K562 (cell line): ENCODE data around the gene MMP2. TPM values are rescaled to one million over a fixed set of nuclear protein-coding genes. Genes with fewer than 3 reads are reported as not detected.

Experiments used
- ATAC-seq: fragments of 200-7000 bp; cut with Tn5 transposase; 3 replicates; pipeline ENCODE4 v1.9.1; 2020; ENCODE audit warnings: moderate library complexity
- BruUV-seq: library from RNA; stranded (reverse); fragments of 400-500 nt; replicated peaks from 2 replicates; lab custom pipeline; 2021; lab: Mats Ljungman, UMichigan
- CTCF ChIA-PET: fragments of 300-600 bp; formaldehyde crosslinking; extraction: SDS; loops from one replicate; lab custom pipeline; 2021; ENCODE audit warnings: low intra/inter-chr PET ratio; lab: Yijun Ruan, JAX
- POLR2A ChIA-PET: fragments of 300-600, 350-650 bp; sonication (Branson Sonifier 250); formaldehyde crosslinking; extraction: SDS; loops from one replicate; lab custom pipeline; 2021; ENCODE audit warnings: antibody characterized with exemption, inconsistent platforms; lab: Yijun Ruan, JAX
- DNase-seq, 4 experiments: peaks; one replicate each; pipeline versions ENCODE4 v3.0.0 to v3.0.0-alpha.2; 2011 to 2018; ENCODE audit warnings: low spot score in 3 of 4, mixed read lengths in 3 of 4; ENCODE audit errors: extremely low read depth in 1 of 4
- FAIRE-seq: peaks from 2 replicates; lab custom pipeline; 2011; peaks lifted over from hg19 to GRCh38; lab: Jason Lieb, UNC
- H2AFZ ChIP-seq: 2 replicates; pipeline ENCODE4 v1.6.0; 2011; ENCODE audit warnings: low read depth, low read length, control low read depth, inconsistent platforms
- H3K27ac ChIP-seq: fragments of 200-600 bp; 3 replicates; pipeline ENCODE4 v1.8.0; 2011; ENCODE audit warnings: low read depth, mild to moderate bottlenecking, control low read depth, inconsistent platforms, low read length, moderate library complexity, mixed read lengths; ENCODE audit errors: extremely low read depth
- H3K27me3 ChIP-seq, 2 experiments: fragments of 300-600 bp in 1 of 2; 2 replicates in 1 of 2; 3 replicates in 1 of 2; pipeline versions ENCODE4 v1.6.0 to v1.8.0; 2011; ENCODE audit warnings: inconsistent platforms in 2 of 2, low read length in 2 of 2, mild to moderate bottlenecking in 1 of 2, mixed read lengths in 1 of 2, moderate library complexity in 1 of 2; ENCODE audit not compliant: control insufficient read depth in 2 of 2, insufficient read depth in 2 of 2
- H3K36me3 ChIP-seq: fragments of 300-600 bp; 3 replicates; pipeline ENCODE4 v1.8.0; 2011; ENCODE audit warnings: mild to moderate bottlenecking, low read length, inconsistent platforms; ENCODE audit not compliant: control insufficient read depth, insufficient read depth
- H3K4me1 ChIP-seq, 2 experiments: fragments of 200-600 bp in 1 of 2; replicated peaks in 1 of 2; 2 replicates in 1 of 2; 3 replicates in 1 of 2; pipeline versions ENCODE4 v1.5.1 to v1.8.0; 2011; ENCODE audit warnings: inconsistent platforms in 2 of 2, low read length in 2 of 2, mild to moderate bottlenecking in 1 of 2, mixed read lengths in 1 of 2, moderate library complexity in 1 of 2; ENCODE audit not compliant: control insufficient read depth in 2 of 2, insufficient read depth in 2 of 2
- H3K4me2 ChIP-seq: 2 replicates; pipeline ENCODE4 v1.6.1; 2011; ENCODE audit warnings: low read length, control low read depth, inconsistent platforms, mixed read lengths; ENCODE audit not compliant: insufficient read depth
- H3K4me3 ChIP-seq: fragments of 200-600 bp; sonication (generic), shearing (Covaris generic); 2 replicates; pipeline ENCODE4 v1.5.1; 2016; ENCODE audit warnings: control low read depth, inconsistent platforms
- H3K79me2 ChIP-seq: fragments of 200-600 bp; 3 replicates; pipeline ENCODE4 v1.8.0; 2011; ENCODE audit warnings: low read length, inconsistent platforms; ENCODE audit not compliant: control insufficient read depth, insufficient read depth
- H3K9ac ChIP-seq, 2 experiments: 2 replicates each; pipeline versions ENCODE4 v1.6.0 to v1.6.1; 2011; ENCODE audit warnings: low read depth in 2 of 2, low read length in 2 of 2, control low read depth in 1 of 2, inconsistent platforms in 1 of 2, mild to moderate bottlenecking in 1 of 2, mixed read lengths in 1 of 2; ENCODE audit not compliant: insufficient read depth in 1 of 2
- H3K9me1 ChIP-seq: one replicate; pipeline ENCODE4 v1.6.0; 2011; ENCODE audit warnings: inconsistent platforms, mild to moderate bottlenecking, low read length, moderate library complexity; ENCODE audit not compliant: control insufficient read depth, insufficient read depth
- H3K9me3 ChIP-seq: replicated peaks from 2 replicates; pipeline ENCODE4 v1.5.1; 2011; ENCODE audit warnings: low read depth, low read length, inconsistent platforms; ENCODE audit not compliant: control insufficient read depth, insufficient read depth
- H4K20me1 ChIP-seq: replicated peaks from 2 replicates; pipeline ENCODE4 v1.6.1; 2011; ENCODE audit warnings: low read length, inconsistent platforms, mixed read lengths; ENCODE audit not compliant: control insufficient read depth, insufficient read depth
- BRCA1 ChIP-seq, 2 experiments: fragments of 450-650 bp in 1 of 2; sonication (generic) in 1 of 2; formaldehyde crosslinking in 1 of 2; IDR thresholded peaks; 2 replicates each; pipeline versions ENCODE4 v1.5.0 to v1.6.1; 2017 to 2020; ENCODE audit warnings: mild to moderate bottlenecking in 1 of 2, missing genetic modification reagents in 1 of 2
- DMBX1 ChIP-seq: fragments of 250-450 bp; sonication (Bioruptor Pico); IDR thresholded peaks from 2 replicates; pipeline ENCODE4 v1.8.0; 2022; ENCODE audit warnings: inconsistent platforms, mild to moderate bottlenecking, moderate library complexity, borderline replicate concordance
- ETV1 ChIP-seq: fragments of 450-650 bp; conservative IDR thresholded peaks from 2 replicates; pipeline ENCODE4 v1.6.1; 2016; ENCODE audit warnings: missing genetic modification characterization, control low read depth, low read depth, missing compliant biosample characterization
- EWSR1 ChIP-seq: fragments of 450-650 bp; IDR thresholded peaks from 2 replicates; pipeline ENCODE4 v1.6.1; 2018; ENCODE audit warnings: borderline replicate concordance, mild to moderate bottlenecking, low read depth, moderate library complexity; ENCODE audit not compliant: partially characterized antibody
- JUNB ChIP-seq: fragments of 450-650 bp; formaldehyde crosslinking; conservative IDR thresholded peaks from 2 replicates; pipeline ENCODE4 v1.4.0; 2020; ENCODE audit warnings: mild to moderate bottlenecking
- OTX1 ChIP-seq: fragments of 450-650 bp; formaldehyde crosslinking; IDR thresholded peaks from 2 replicates; pipeline ENCODE4 v1.4.0; 2022; ENCODE audit warnings: mild to moderate bottlenecking
- ZNF316 ChIP-seq: fragments of 450-650 bp; IDR thresholded peaks from 2 replicates; pipeline ENCODE4 v1.6.1; 2016
- in situ Hi-C: fragments of 300-500 bp; cut with MboI; formaldehyde crosslinking; loops from 4 replicates; pipeline ENCODE4 v1.15.0; 2018; ENCODE audit warnings: inconsistent platforms, mixed read lengths
- intact Hi-C: fragments of 100-400 bp; cut with micrococcal nuclease; formaldehyde crosslinking; loops from 2 replicates; pipeline ENCODE4 v1.14.2; 2022
- polyA plus RNA-seq, 8 experiments: library from polyadenylated mRNA; depleted of rRNA in 4 of 8; stranded (reverse) in 5 of 8; unstranded in 3 of 8; fragments of >200 nt; fragmentation: Nextera tagmentation in 2 of 8; fragmentation: Illumina TruSeq in 1 of 8; extraction: Ambion mirVana in 2 of 8; extraction: Trizol in 1 of 8; gene quantifications; 2 replicates each; pipeline versions ENCODE4 v1.2.1 to v1.2.3, GENCODE V29; 2011 to 2014; ENCODE audit warnings: inconsistent platforms in 1 of 8, missing spikeins in 1 of 8
- total RNA-seq, 7 experiments: library from RNA; depleted of rRNA in 6 of 7; stranded (reverse); fragments of >200 nt in 6 of 7; fragmentation: Illumina TruSeq in 2 of 7; extraction: Trizol in 2 of 7; gene quantifications; 2 replicates each; pipeline versions ENCODE4 v1.2.1 to v1.2.3, GENCODE V29; 2011 to 2021; ENCODE audit warnings: low replicate concordance in 1 of 7

MMP2 gene
- total and polyA plus RNA-seq, 9 of the 15 experiments (the other 6 are each of a cell fraction or from before 2014, with no cell fraction given): 0.05 to 0.53 TPM; not detected in 7

GRCh38 chr16:55438281-55438680 is 40.7 kb upstream of the MMP2 start:
- H3K4me1 ChIP-seq: peaks cover 8 to 12% of the 10 kb centered on the region in 2 experiments; a peak in 4 of 5 replicates
- no peaks in the 10 kb centered on the region for H4K20me1 ChIP-seq
- no peaks in the 10 kb centered on the region for H3K9me3 ChIP-seq
- CTCF ChIA-PET: interaction anchor here (0.6 kb wide), 1 partner anchor 152 kb away, joined by 3 read pairs; no protein-coding TSS in a partner anchor
- H3K27me3 ChIP-seq: peaks cover 0 to 15% of the 10 kb centered on the region in 2 experiments; a peak in 2 of 5 replicates
- H3K4me3 ChIP-seq: no peak overlapping the region
- TF ChIP-seq EWSR1 (no peak), ZNF316 (no peak), ETV1 (no peak), OTX1 (CRISPR knock-in tag) (no peak), DMBX1 (CRISPR knock-in tag) (no peak), JUNB (CRISPR knock-in tag) (no peak), BRCA1 (IDR thresholded peaks at IDR 0.05) (no peak), BRCA1 (CRISPR knock-in tag; IDR thresholded peaks at IDR 0.05) (no peak)
- no peak for DNase-seq
- no peak for FAIRE-seq
- H3K9me1 ChIP-seq: no peaks in the 10 kb centered on the region
- H3K27ac ChIP-seq: no peak overlapping the region
- BruUV-seq: no TSS peak
- H2AFZ ChIP-seq: no peak overlapping the region
- POLR2A ChIA-PET: no interaction called here
- ATAC-seq: no peak
- no peaks in the 10 kb centered on the region for H3K36me3 ChIP-seq
- H3K4me2 ChIP-seq: no peak overlapping the region
- no peak overlapping the region for H3K9ac ChIP-seq
- intact Hi-C loops (no loop called here), in situ Hi-C loops (no loop called here)
- H3K79me2 ChIP-seq: no peaks in the 10 kb centered on the region
